Osteocyte (in vitro differentiated cells): Measurements from ENCODE around the gene IL22RA1. TPM values are rescaled to one million over a fixed set of nuclear protein-coding genes. Genes with fewer than 3 reads are reported as not detected.

Source experiments
- DNase-seq: peaks from one replicate; pipeline ENCODE4 v3.0.0; 2021; ENCODE audit warnings: mixed read lengths; ENCODE audit not compliant: unreplicated experiment; ENCODE audit errors: extremely low spot score
- H3K27ac Mint-ChIP-seq: one replicate; pipeline ENCODE4 v1.8.0; 2021; ENCODE audit warnings: mild to moderate bottlenecking, mixed read lengths; ENCODE audit not compliant: unreplicated experiment
- H3K27me3 Mint-ChIP-seq: one replicate; pipeline ENCODE4 v1.8.0; 2021; ENCODE audit warnings: mixed read lengths; ENCODE audit not compliant: unreplicated experiment
- H3K36me3 Mint-ChIP-seq: one replicate; pipeline ENCODE4 v1.8.0; 2021; ENCODE audit warnings: mixed read lengths; ENCODE audit not compliant: unreplicated experiment
- H3K4me1 Mint-ChIP-seq: one replicate; pipeline ENCODE4 v1.8.0; 2021; ENCODE audit warnings: mixed read lengths; ENCODE audit not compliant: unreplicated experiment
- H3K4me3 Mint-ChIP-seq: one replicate; pipeline ENCODE4 v1.8.0; 2021; ENCODE audit warnings: mild to moderate bottlenecking, moderate library complexity, mixed read lengths; ENCODE audit not compliant: unreplicated experiment
- H3K9me3 Mint-ChIP-seq: one replicate; pipeline ENCODE4 v1.8.0; 2021; ENCODE audit warnings: mixed read lengths; ENCODE audit not compliant: unreplicated experiment
- CTCF ChIP-seq: fragments of 200-600 bp; sonication (generic); IDR thresholded peaks from 2 replicates; pipeline ENCODE4 v1.5.0; 2021; ENCODE audit warnings: antibody characterized with exemption, mild to moderate bottlenecking, moderate library complexity
- total RNA-seq: library from RNA; stranded (reverse); gene quantifications from 2 replicates; pipeline ENCODE4 v1.2.1, GENCODE V29; 2021

Gene IL22RA1
- total RNA-seq, 1 donor from 2014 or later, result not detected

- Mint-ChIP-seq H3K36me3 (no peaks in the 10 kb centered on the region), H3K27me3 (peaks cover 15% of the 10 kb centered on the region), H3K4me3 (no peak overlapping the region), H3K9me3 (no peaks in the 10 kb centered on the region), H3K27ac (no peak overlapping the region), H3K4me1 (peaks cover 4% of the 10 kb centered on the region)
- no peak for TF ChIP-seq CTCF
- no peak for DNase-seq
These were observed 45.3 kb downstream of the IL22RA1 start for GRCh38 chr1:24097663-24098062.

DNA sequence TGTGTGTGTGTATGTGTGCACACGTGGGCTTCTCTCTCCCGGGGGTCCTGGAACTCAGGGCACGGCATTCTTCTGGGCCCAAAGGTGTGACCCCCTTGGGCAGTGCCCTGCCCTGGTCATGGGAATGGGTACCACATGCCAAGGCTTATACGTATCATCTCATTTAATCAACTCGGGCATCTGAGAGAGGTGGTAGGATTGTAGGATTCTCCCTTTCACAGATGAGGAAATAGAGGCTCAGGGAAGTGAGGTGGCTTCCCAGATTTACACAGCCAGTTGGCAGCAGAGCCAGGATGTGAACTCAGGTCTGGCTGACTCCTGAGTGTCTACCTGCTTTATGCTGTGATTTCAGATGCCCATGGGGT lies 46.2 kb downstream of the IL22RA1 start:
- peaks cover 1% of the 10 kb centered on the region for H3K4me1 Mint-ChIP-seq
- no peak for TF ChIP-seq CTCF
- H3K9me3 Mint-ChIP-seq, result no peaks in the 10 kb centered on the region
- peaks cover 15% of the 10 kb centered on the region for H3K27me3 Mint-ChIP-seq
- DNase-seq, result no peak
- no peak overlapping the region for H3K4me3 Mint-ChIP-seq
- no peak overlapping the region for H3K27ac Mint-ChIP-seq
- no peaks in the 10 kb centered on the region for H3K36me3 Mint-ChIP-seq

- Mint-ChIP-seq H3K36me3 (no peaks in the 10 kb centered on the region), H3K27me3 (peaks cover 15% of the 10 kb centered on the region), H3K4me1 (peaks cover 1% of the 10 kb centered on the region), H3K9me3 (no peaks in the 10 kb centered on the region), H3K27ac (no peak overlapping the region), H3K4me3 (no peak overlapping the region)
- no peak for TF ChIP-seq CTCF
- no peak for DNase-seq
These were observed 46.8 kb downstream of the IL22RA1 start for GRCh38 chr1:24096009-24096738.

GRCh38 chr1:24095140-24095859 lies 47.6 kb downstream of the IL22RA1 start:
- peaks cover 1% of the 10 kb centered on the region for H3K4me1 Mint-ChIP-seq

More at GRCh38 chr1:24095140-24095859, 47.6 kb downstream of the IL22RA1 start:
- Mint-ChIP-seq H3K27ac (no peak overlapping the region), H3K9me3 (no peaks in the 10 kb centered on the region), H3K4me3 (no peak overlapping the region), H3K36me3 (no peaks in the 10 kb centered on the region), H3K27me3 (peaks cover 13% of the 10 kb centered on the region)
- DNase-seq, result no peak
- TF ChIP-seq CTCF, result no peak
